Measurements from ENCODE around the gene PSD4.

The PSD4 gene

DNA sequence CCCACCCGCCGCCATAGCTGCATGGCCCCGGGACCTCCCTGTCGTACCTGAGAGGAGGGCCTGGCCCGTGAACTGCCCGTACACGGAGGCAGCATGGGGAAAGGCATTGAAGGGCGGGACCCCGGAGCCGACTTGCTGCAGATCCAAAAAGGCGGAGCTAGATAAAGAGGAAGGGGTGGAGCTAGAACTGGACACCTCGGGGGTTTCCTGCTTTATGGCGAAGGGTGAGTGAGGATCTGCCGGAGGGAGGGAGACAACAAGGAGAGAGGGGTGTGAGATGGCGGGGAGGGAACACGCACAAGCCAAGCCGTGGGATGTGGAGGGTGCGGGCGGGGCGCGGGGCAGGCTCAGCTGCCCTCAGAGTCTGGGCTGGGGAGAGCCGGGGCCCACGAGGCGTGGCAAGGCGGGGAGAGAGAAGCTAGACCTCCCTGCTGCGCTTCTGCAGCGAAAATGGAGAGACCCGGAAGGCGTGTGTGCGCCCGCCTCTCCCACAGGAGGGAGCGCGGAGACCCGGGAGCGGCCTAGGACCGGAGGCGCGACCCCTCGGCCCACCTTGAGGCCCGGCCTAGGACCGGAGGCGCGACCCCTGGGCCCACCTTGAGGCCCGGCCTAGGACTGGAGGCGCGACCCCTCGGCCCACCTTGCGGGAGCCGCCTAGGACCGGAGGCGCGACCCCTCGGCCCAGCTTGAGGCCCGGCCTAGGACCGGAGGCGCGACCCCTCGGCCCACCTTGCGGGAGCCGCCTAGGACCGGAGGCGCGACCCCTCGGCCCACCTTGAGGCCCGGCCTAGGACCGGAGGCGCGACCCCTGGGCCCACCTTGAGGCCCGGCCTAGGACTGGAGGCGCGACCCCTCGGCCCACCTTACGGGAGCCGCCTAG lies 61.8 kb downstream of the PSD4 start:
- peak; percentile 18 to 43 for DNase-seq (ENCODE audit: low read depth in 1 of 2, low spot score in 1 of 2)

DNA sequence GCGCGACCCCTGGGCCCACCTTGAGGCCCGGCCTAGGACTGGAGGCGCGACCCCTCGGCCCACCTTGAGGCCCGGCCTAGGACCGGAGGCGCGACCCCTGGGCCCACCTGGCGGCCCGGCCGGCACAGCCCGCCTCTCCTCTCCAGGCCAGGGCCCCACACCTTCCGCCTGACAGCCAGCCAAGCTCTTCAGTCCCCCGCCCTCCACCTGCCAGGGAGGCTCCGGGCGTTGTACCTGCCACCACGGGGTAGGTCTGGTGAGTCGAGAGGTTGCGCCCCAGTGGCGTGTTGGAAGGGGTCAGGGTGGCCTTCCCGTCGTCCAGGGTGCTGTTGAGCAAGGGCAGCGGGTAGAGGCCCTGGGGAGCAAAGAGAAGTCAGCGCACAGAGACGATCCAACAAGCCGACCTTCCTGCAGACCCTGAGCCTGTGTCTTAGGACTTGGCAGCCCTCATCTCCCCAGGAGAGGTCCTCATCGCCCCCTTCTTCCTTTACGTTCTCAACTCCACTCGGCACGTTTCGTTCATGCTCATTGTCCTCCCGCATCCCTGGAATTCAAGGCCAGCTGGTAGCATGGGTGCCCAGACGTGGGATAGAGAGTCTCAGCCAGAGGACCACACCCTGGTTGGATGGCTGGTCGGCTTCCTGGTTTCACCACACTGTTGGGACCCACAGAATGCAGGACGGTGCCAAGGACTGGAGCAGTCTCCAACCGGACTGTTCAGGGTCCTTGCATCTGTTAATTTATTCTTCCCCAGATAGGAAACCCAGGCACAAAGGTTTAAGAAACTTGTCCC lies 62.8 kb downstream of the PSD4 start:
- no peak for DNase-seq (ENCODE audit: low read depth in 1 of 2, low spot score in 1 of 2)

DNA sequence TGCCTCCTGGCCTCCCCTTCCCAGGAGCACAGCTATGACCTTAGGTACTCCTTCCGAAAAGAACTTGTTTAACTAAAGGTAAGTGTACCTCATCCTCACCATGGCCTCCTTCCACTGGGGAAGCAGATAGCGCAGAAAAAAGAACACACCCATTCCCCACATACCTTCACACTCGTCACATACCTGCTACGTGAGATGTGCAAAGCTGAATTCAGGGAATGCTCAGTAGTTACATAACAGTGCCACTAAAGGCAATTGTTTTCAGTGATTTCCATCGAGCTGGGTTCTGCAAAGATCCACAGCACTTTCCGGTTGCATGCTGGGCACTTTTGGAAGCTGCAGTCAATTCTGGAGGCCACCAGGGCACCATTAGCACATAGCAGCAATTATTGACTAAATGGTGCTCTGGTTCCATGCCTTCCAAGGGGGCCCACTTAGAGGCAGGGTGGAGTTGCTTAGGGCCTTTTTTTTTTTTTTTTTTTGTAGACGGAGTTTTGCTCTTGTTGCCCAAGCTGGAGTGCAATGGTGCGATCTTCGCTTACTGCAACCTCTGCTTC lies 63.9 kb downstream of the PSD4 start:
- DNase-seq (ENCODE audit: low read depth in 1 of 2, low spot score in 1 of 2), result no peak

- DNase-seq (ENCODE audit: low read depth in 1 of 2, low spot score in 1 of 2), result no peak
Measured at GRCh38 chr2:113238871-113239839, 65.4 kb downstream of the PSD4 start.

- DNase-seq (ENCODE audit: low read depth in 1 of 2, low spot score in 1 of 2), result no peak
Measured at GRCh38 chr2:113240150-113240914, 66.6 kb downstream of the PSD4 start.

- peak in 1 of 2 donors; percentile 25 for DNase-seq (ENCODE audit: low read depth in 1 of 2, low spot score in 1 of 2)
Measured at GRCh38 chr2:113240915-113241911, 67.4 kb downstream of the PSD4 start.

GRCh38 chr2:113242327-113242726 lies 68.6 kb downstream of the PSD4 start:
- DNase-seq (ENCODE audit: low read depth in 1 of 2, low spot score in 1 of 2), result no peak

- no peak for DNase-seq (ENCODE audit: low read depth in 1 of 2, low spot score in 1 of 2)
Measured at GRCh38 chr2:113245276-113245711, 71.5 kb downstream of the PSD4 start.

GRCh38 chr2:113246606-113247005 lies 72.8 kb downstream of the PSD4 start:
- no peak for DNase-seq (ENCODE audit: low read depth in 1 of 2, low spot score in 1 of 2)

GRCh38 chr2:113248997-113249770 lies 75.4 kb downstream of the PSD4 start:
- DNase-seq (ENCODE audit: low read depth in 1 of 2, low spot score in 1 of 2), result peak; percentile 55 to 62

DNA sequence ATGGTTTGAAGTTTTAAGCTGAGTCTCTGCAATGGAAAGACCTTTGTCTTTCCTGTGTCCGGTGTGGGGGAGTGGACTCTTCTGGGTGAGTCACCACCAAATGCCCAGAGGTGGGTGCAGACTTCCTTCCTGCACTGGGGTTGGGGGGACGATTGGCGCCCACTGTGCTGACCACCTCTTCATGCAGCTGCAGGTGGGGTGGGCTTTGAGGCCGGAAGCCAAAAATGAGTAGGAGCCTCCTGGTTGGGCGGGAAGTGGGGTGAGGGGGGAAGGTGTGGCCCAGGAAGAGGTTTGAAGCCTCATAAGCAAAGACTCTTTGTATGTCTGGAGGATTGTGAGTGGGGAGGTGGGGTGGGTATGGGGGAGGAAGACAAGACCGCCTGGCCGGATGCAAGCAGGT lies 77.3 kb downstream of the PSD4 start:
- no peak for DNase-seq (ENCODE audit: low read depth in 1 of 2, low spot score in 1 of 2)

GRCh38 chr2:113252047-113252590 lies 78.3 kb downstream of the PSD4 start:
- no peak for DNase-seq (ENCODE audit: low read depth in 1 of 2, low spot score in 1 of 2)

GRCh38 chr2:113253453-113253852 lies 79.7 kb downstream of the PSD4 start:
- no peak for DNase-seq (ENCODE audit: low read depth in 1 of 2, low spot score in 1 of 2)

DNA sequence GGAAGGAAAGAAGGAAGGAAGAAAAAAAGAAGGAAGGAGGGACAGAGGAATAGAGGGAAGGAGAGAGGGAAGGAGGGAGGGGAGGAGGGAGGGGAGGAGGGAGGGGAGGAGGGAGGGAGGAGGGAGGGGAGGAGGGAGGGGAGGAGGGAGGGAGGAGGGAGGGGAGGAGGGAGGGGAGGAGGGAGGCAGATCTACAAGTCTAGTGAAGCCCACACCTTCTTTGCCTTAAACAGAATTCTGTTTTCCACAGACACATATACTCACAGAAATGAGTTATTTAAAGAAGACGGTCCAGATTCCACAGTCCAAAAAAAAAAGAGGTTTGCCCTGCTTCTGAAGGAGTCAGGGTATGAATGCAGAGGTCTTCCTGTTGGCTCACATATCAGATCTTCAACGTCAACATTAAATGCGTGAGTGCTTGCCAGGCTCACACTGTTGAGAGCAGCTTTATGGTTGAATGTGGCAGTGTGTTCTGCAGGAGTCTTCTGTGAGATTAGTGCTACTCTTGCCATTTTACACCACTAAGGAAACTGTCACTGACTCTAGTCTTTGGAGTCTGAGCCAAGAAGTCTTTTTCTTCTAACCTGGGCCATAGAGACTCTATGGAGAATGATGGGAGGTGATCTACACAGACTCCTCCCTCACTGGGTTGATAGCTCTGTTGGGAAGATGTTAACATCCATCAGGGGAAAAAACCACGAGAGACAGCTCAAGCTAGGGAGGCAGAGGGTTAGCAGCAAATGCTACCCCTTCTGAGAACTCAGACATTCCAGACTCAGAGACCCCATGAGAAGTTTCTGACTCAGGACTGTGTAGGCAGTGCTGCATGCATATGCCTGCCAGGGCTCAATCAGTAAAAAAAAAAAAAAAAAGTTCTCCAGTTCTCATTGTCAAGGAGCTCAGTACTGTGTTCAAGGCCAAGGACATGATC lies 81.6 kb downstream of the PSD4 start:
- DNase-seq (ENCODE audit: low read depth in 1 of 2, low spot score in 1 of 2), result no peak

GRCh38 chr2:113257516-113258264 lies 83.9 kb downstream of the PSD4 start:
- DNase-seq (ENCODE audit: low read depth in 1 of 2, low spot score in 1 of 2), result no peak

Data from stimulated activated CD4-positive, alpha-beta T cell treated with anti-CD3 and anti-CD28 coated beads, Interleukin-15, amount 100 ng/mL, for 1 hour (primary cell).